HepG2 (cell line): ENCODE data around the gene ANKRD11. TPM values are rescaled to one million over a fixed set of nuclear protein-coding genes. Genes with fewer than 3 reads are reported as not detected.
A peak's percentile ranks its signal among the peaks of the same experiment; 100 is the strongest.

Source experiments
- ATAC-seq: fragments of 200-7000 bp; cut with Tn5 transposase; 3 replicates; pipeline ENCODE4 v1.9.1; 2020; ENCODE audit warnings: mild to moderate bottlenecking, moderate library complexity
- BruUV-seq: library from RNA; stranded (reverse); fragments of 400-500 nt; replicated peaks from 2 replicates; lab custom pipeline; 2021; lab: Mats Ljungman, UMichigan
- CTCF ChIA-PET: fragments of 300-600 bp; formaldehyde crosslinking; extraction: SDS; loops from one replicate; lab custom pipeline; 2021; ENCODE audit warnings: low total read pairs, inconsistent platforms, low intra/inter-chr PET ratio; lab: Yijun Ruan, JAX
- POLR2A ChIA-PET: fragments of 350-600 bp; sonication (Branson Sonifier 250); formaldehyde crosslinking; loops from one replicate; lab custom pipeline; 2020; ENCODE audit warnings: antibody characterized with exemption, inconsistent platforms; lab: Yijun Ruan, JAX
- DNase-seq: peaks from one replicate; pipeline ENCODE4 v3.0.0-alpha.2; 2015; ENCODE audit warnings: low spot score
- FAIRE-seq: peaks from 3 replicates; lab custom pipeline; 2011; peaks lifted over from hg19 to GRCh38; lab: Jason Lieb, UNC
- H2AFZ ChIP-seq: one replicate; pipeline ENCODE4 v1.6.1; 2011; ENCODE audit warnings: low read length, inconsistent platforms
- H3K27ac ChIP-seq: fragments of 300-600 bp; 3 replicates; pipeline ENCODE4 v1.8.0; 2011; ENCODE audit warnings: mixed run types, mild to moderate bottlenecking, mixed read lengths, low read length, inconsistent platforms; ENCODE audit not compliant: insufficient read depth; ENCODE audit errors: extremely low read length
- H3K27me3 ChIP-seq, 2 experiments: fragments of 200-600 bp in 1 of 2; 2 replicates in 1 of 2; 3 replicates in 1 of 2; pipeline versions ENCODE4 v1.6.0 to v1.8.0; 2011; ENCODE audit warnings: low read length in 2 of 2, mild to moderate bottlenecking in 2 of 2, moderate library complexity in 2 of 2, inconsistent platforms in 1 of 2; ENCODE audit not compliant: insufficient read depth in 2 of 2, control insufficient read depth in 1 of 2
- H3K36me3 ChIP-seq, 2 experiments: fragments of 200-600 bp in 1 of 2; replicated peaks in 1 of 2; 2 replicates in 1 of 2; 3 replicates in 1 of 2; pipeline versions ENCODE4 v1.5.1 to v1.8.0; 2011; ENCODE audit warnings: low read length in 2 of 2, inconsistent platforms in 1 of 2; ENCODE audit not compliant: insufficient read depth in 2 of 2, control insufficient read depth in 1 of 2
- H3K4me1 ChIP-seq: 2 replicates; pipeline ENCODE4 v1.5.1; 2012; ENCODE audit warnings: low read length, inconsistent platforms; ENCODE audit not compliant: insufficient read depth
- H3K4me2 ChIP-seq: 2 replicates; pipeline ENCODE4 v1.6.0; 2011; ENCODE audit warnings: low read depth, low read length, inconsistent platforms
- H3K4me3 ChIP-seq, 3 experiments: fragments of 200-600 bp in 1 of 3; sonication (generic), shearing (Covaris generic) in 1 of 3; replicated peaks in 1 of 3; 2 replicates each; pipeline ENCODE4 v1.5.1; 2011 to 2016; ENCODE audit warnings: low read length in 3 of 3, inconsistent platforms in 2 of 3, low read depth in 2 of 3, mild to moderate bottlenecking in 2 of 3, control low read depth in 1 of 3, mixed read lengths in 1 of 3; ENCODE audit not compliant: insufficient read depth in 1 of 3
- H3K79me2 ChIP-seq: one replicate; pipeline ENCODE4 v1.6.1; 2011; ENCODE audit warnings: low read length, inconsistent platforms; ENCODE audit not compliant: insufficient read depth
- H3K9ac ChIP-seq: 2 replicates; pipeline ENCODE4 v1.6.0; 2011; ENCODE audit warnings: mild to moderate bottlenecking, low read depth, low read length, inconsistent platforms; ENCODE audit not compliant: insufficient read depth
- H3K9me3 ChIP-seq: 2 replicates; pipeline ENCODE4 v1.5.1; 2012; ENCODE audit warnings: mild to moderate bottlenecking, low read length
- H4K20me1 ChIP-seq: 2 replicates; pipeline ENCODE4 v1.6.0; 2011; ENCODE audit warnings: inconsistent platforms, mild to moderate bottlenecking, low read length, moderate library complexity; ENCODE audit not compliant: insufficient read depth
- CERS6 ChIP-seq: sonication (generic); formaldehyde crosslinking; IDR thresholded peaks from 2 replicates; pipeline ENCODE4 v1.5.0; 2020; ENCODE audit warnings: missing genetic modification reagents
- HINFP ChIP-seq: sonication (generic); formaldehyde crosslinking; IDR thresholded peaks from 2 replicates; pipeline ENCODE4 v1.4.0; 2020; ENCODE audit warnings: low read depth, mild to moderate bottlenecking, missing genetic modification reagents
- KLF13 ChIP-seq: sonication (generic); formaldehyde crosslinking; IDR thresholded peaks from 2 replicates; pipeline ENCODE4 v1.4.0; 2020; ENCODE audit warnings: mild to moderate bottlenecking, missing genetic modification reagents
- SMC3 ChIP-seq: IDR thresholded peaks from 2 replicates; pipeline ENCODE4 v1.6.1; 2011; ENCODE audit warnings: low read length, improper control_type of control experiment
- SNAI1 ChIP-seq: sonication (generic); formaldehyde crosslinking; IDR thresholded peaks from 2 replicates; pipeline ENCODE4 v1.5.0; 2020; ENCODE audit warnings: mild to moderate bottlenecking, missing genetic modification reagents, borderline replicate concordance
- SRY ChIP-seq: sonication (generic); formaldehyde crosslinking; IDR thresholded peaks from 2 replicates; pipeline ENCODE4 v1.8.0; 2022; ENCODE audit warnings: mild to moderate bottlenecking, missing genetic modification reagents
- THRA ChIP-seq: sonication (generic); formaldehyde crosslinking; IDR thresholded peaks from 2 replicates; pipeline ENCODE4 v1.4.0; 2020; ENCODE audit warnings: missing genetic modification reagents, borderline replicate concordance
- ZFP62 ChIP-seq: sonication (generic); formaldehyde crosslinking; IDR thresholded peaks from 2 replicates; pipeline ENCODE4 v1.4.0; 2020; ENCODE audit warnings: missing genetic modification reagents
- ZNF281 ChIP-seq: sonication (generic); formaldehyde crosslinking; IDR thresholded peaks from 2 replicates; pipeline ENCODE4 v1.4.0; 2020; ENCODE audit warnings: missing genetic modification reagents, borderline replicate concordance
- ZNF446 ChIP-seq: sonication (generic); formaldehyde crosslinking; IDR thresholded peaks from 2 replicates; pipeline ENCODE4 v1.5.0; 2020; ENCODE audit warnings: mild to moderate bottlenecking, missing genetic modification reagents
- ZNF816 ChIP-seq: sonication (generic); formaldehyde crosslinking; IDR thresholded peaks from 2 replicates; pipeline ENCODE4 v1.8.0; 2022; ENCODE audit warnings: missing genetic modification reagents, mild to moderate bottlenecking, borderline replicate concordance
- ZSCAN29 ChIP-seq: sonication (generic); formaldehyde crosslinking; conservative IDR thresholded peaks from 2 replicates; pipeline ENCODE4 v1.4.0; 2020; ENCODE audit warnings: mild to moderate bottlenecking, missing genetic modification reagents
- WGBS: methylation state at CpG from one replicate; pipeline ENCODE4 v1.1.6; 2017; ENCODE audit warnings: low lambda C conversion rate; 5-methylcytosine and 5-hydroxymethylcytosine counted together
- in situ Hi-C: cut with HindIII; loops from 2 replicates; pipeline ENCODE4 v1.10.0; 2017; ENCODE audit warnings: low pct_unique_long_range_greater_than_20kb; ENCODE audit not compliant: extremely low pct_ligation_motif_present
- intact Hi-C: fragments of 100-400 bp; cut with micrococcal nuclease; formaldehyde crosslinking; loops from one replicate; pipeline ENCODE4 v1.10.0; 2022; ENCODE audit not compliant: unreplicated experiment
- polyA plus RNA-seq, 8 experiments: library from polyadenylated mRNA; depleted of rRNA in 3 of 8; stranded (reverse) in 7 of 8; unstranded in 1 of 8; fragments of >200 nt; fragmentation: Illumina TruSeq in 4 of 8; extraction: Trizol in 4 of 8; gene quantifications; 2 replicates each; pipeline versions ENCODE4 v1.2.1 to v1.2.3, GENCODE V29; 2011 to 2016; ENCODE audit warnings: low read depth in 4 of 8, missing spikeins in 1 of 8, mixed read lengths in 1 of 8; ENCODE audit not compliant: insufficient read depth in 1 of 8
- total RNA-seq, 5 experiments: library from RNA; depleted of rRNA; stranded (reverse); fragments of >200 nt; fragmentation: Illumina TruSeq; extraction: Trizol; gene quantifications; 2 replicates each; pipeline ENCODE4 v1.2.3, GENCODE V29; 2016; ENCODE audit warnings: low read depth in 1 of 5

Gene ANKRD11
- total and polyA plus RNA-seq, 2 of the 13 experiments (the other 11 are each of a cell fraction or from before 2014, with no cell fraction given): 21.4 to 38.4 TPM

DNA sequence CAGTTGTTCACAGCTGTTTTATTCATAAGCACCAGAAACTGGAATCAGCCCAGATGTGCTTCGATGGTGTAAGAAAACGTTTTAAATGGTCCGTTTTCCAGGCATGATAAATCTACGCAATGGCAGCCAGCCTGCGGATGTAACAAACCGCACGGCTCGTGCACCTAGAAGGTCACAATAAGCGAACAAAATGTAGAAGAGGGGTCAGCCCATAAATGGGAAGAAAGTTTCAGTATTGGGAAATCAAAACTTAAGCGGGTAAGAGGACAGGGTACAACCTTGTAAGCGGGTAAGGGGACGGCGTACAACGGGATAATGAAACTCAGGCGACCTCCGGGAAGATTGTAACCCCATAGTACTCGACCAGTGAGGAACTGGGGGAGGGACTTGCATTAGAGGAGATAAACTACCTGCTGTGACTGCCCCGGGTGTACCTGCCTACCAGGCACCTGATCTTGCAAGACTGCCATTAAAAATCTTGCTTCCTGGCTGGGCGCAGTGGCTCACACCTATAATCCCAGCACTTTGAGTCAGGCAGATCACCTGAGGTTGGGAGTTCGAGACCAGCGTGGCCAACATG lies 66.6 kb downstream of the ANKRD11 start (continued):
- TF ChIP-seq CERS6 (CRISPR knock-in tag): no peak

GRCh38 chr16:89422905-89423630 lies 67.3 kb downstream of the ANKRD11 start:
- H4K20me1 ChIP-seq: peaks cover 91% of the 10 kb centered on the region
- no peaks in the 10 kb centered on the region for H3K9me3 ChIP-seq
- peak overlapping the region in 1 of 3 experiments; percentile 26; a peak in 2 of 6 replicates for H3K4me3 ChIP-seq
- ChIA-PET CTCF (no interaction called here), POLR2A (interaction anchor here (0.8 to 1.3 kb wide), 4 partner anchors 8 to 48 kb away, joined by 3 to 5 read pairs (median 4); no protein-coding TSS in a partner anchor)
- FAIRE-seq (peak; percentile 79), ATAC-seq (peak; percentile 95), DNase-seq (peak; percentile 92)
- peaks cover 92% of the 10 kb centered on the region for H3K79me2 ChIP-seq
- H2AFZ ChIP-seq: no peak overlapping the region
- H3K9ac ChIP-seq: peak overlapping the region; percentile 16
- in situ Hi-C loops (no loop called here), intact Hi-C loops (loop anchor here (5.0 kb wide), 1 partner anchor 54 kb away; no protein-coding TSS in a partner anchor)
- H3K27ac ChIP-seq: peak overlapping the region; percentile 65
- peaks cover 12 to 38% of the 10 kb centered on the region in 2 experiments; a peak in 4 of 5 replicates for H3K36me3 ChIP-seq
- WGBS: 20% methylated on average over 11 of the region's 16 CpGs
- BruUV-seq: no TSS peak
- no peaks in the 10 kb centered on the region for H3K27me3 ChIP-seq
- peak overlapping the region; percentile 66 for H3K4me2 ChIP-seq
- H3K4me1 ChIP-seq: peaks cover 75% of the 10 kb centered on the region
- no peak for TF ChIP-seq THRA (CRISPR knock-in tag)
- TF ChIP-seq ZNF446 (CRISPR knock-in tag): no peak
- no peak for TF ChIP-seq ZNF816
- TF ChIP-seq HINFP (CRISPR knock-in tag): no peak
- no peak for TF ChIP-seq SNAI1
- no peak for TF ChIP-seq SRY (CRISPR knock-in tag)
- TF ChIP-seq KLF13 (CRISPR knock-in tag): no peak
- TF ChIP-seq ZSCAN29 (CRISPR knock-in tag): 0 out of 2 replicates have a peak, but pooled peaks have one; percentile 73
- no peak for TF ChIP-seq ZNF281 (CRISPR knock-in tag)
- TF ChIP-seq ZFP62 (CRISPR knock-in tag): no peak
- peak; percentile 29; the same call in 1 of the 2 replicates for TF ChIP-seq SMC3
